GM12801 (cell line): Measurements from ENCODE around the gene ERBB4.

Experiments
- TF ChIP-seq, protein P1 (sequence below): IDR thresholded peaks from one replicate; pipeline ENCODE4 v1.5.1; 2011; ENCODE audit warnings: control low read depth; ENCODE audit not compliant: insufficient read length; ENCODE audit errors: extremely low read depth

The ERBB4 gene

DNA sequence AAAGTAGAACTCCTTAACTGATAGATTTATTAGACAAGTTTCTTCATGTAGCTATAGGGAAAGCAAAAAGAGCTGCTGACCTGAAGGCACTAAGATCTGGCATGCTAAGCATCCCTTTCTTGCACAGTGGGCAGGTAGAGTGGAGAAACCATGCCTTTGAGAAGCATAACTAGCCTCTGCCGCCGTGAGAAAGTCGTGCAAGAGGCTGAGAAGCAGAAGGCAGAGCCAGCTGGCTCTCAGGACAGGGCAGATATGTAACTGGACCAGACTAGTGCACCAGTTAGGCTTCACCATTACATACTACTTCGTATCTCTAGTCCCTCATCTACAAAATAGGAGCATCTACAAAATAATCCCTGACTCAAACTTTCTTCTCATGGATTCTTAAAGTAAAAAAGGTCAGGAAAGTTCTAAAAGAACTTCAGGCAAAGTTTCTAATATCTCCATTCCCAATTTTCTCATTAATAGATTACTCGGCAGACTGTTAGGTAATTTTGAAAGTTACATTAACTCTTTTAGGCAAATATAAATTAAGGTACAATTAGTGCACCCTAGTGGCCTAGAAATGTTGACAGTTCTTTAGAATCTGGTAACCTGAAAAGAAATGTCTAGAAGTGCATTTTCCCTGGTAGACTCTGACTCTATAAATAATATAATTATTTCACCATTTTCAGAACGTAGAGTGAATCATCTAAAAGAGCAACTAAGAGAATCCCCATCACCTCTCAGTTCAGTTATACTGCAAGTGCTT, 10.3 kb downstream of the ERBB4 start:
- TF ChIP-seq, protein P1, sequence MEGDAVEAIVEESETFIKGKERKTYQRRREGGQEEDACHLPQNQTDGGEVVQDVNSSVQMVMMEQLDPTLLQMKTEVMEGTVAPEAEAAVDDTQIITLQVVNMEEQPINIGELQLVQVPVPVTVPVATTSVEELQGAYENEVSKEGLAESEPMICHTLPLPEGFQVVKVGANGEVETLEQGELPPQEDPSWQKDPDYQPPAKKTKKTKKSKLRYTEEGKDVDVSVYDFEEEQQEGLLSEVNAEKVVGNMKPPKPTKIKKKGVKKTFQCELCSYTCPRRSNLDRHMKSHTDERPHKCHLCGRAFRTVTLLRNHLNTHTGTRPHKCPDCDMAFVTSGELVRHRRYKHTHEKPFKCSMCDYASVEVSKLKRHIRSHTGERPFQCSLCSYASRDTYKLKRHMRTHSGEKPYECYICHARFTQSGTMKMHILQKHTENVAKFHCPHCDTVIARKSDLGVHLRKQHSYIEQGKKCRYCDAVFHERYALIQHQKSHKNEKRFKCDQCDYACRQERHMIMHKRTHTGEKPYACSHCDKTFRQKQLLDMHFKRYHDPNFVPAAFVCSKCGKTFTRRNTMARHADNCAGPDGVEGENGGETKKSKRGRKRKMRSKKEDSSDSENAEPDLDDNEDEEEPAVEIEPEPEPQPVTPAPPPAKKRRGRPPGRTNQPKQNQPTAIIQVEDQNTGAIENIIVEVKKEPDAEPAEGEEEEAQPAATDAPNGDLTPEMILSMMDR = no peak

DNA sequence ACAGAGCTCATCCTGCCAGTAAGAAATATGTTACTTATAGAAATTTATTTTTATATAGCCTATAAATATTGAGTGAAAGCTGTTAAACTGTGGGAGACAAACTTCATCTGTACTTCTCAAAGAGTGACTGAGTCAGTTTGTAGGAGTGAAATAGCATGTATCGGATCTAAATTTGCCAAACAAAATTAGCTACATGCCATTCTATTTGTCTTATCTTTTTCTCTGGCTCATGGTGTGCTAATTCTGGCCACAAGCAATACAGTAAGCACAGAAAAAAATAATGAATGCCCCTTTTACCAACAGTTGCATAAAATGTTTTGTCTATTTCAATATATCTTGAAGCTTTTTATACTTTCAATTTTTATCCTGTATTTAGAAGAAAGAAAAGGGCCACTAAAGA, 12.5 kb downstream of the ERBB4 start:
- TF ChIP-seq, protein P1 = no peak

DNA sequence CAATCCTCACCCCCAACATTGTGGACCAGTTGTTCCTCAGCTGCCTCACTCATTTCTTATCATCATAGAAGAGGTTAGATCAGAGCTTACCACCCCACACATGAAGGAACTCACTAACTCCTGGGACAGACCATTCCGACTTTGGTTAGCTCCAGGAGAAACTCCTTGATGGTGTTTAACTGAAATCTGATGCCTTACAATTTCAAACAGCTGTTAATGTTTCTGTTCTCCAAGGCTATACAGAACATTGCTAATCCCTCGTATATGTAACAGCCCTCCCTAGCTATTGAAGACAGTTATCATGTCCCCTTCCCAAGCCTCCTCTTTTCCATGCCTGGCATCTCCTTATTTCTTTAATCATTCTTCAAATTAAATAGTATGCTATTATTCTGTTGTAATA, 14.8 kb downstream of the ERBB4 start:
- TF ChIP-seq, protein P1 = no peak

DNA sequence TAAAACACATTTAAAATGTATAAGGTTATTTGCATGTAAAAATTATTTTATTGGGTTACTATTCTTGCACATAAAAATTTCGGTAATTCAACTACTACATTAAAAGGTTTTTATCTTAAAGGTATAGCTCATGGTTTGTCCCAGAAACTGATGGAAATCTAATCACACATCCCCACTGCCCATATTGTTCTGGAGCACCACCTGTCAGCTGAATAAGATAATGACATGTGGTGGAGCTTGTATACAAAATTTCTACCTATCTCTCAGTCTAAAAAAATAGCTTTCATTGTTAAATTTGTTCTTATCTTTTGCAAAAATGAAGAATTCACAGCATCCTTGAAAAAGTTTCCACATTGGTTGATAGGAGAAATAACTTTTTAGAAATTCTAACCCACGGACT, 18.3 kb downstream of the ERBB4 start:
- TF ChIP-seq, protein P1 = no peak

DNA sequence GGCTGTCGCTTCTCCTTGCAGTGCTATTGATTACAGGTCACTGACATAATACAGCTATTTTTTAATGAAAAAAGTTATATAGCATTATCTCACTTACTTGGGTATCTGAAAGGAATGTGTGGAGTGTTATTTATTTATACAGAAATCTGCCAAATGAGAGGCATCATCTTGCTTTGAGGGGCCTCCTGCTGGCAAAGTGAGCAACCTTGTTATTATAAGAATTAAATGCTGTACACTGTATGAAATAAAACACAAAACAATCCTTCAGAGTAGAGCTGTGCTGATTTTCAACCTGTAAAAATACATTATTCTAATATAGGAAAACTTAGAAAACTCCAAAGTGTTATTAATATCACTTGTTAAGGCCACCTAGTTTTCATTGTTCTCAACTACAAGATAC, 20.9 kb downstream of the ERBB4 start:
- TF ChIP-seq, protein P1 = no peak

DNA sequence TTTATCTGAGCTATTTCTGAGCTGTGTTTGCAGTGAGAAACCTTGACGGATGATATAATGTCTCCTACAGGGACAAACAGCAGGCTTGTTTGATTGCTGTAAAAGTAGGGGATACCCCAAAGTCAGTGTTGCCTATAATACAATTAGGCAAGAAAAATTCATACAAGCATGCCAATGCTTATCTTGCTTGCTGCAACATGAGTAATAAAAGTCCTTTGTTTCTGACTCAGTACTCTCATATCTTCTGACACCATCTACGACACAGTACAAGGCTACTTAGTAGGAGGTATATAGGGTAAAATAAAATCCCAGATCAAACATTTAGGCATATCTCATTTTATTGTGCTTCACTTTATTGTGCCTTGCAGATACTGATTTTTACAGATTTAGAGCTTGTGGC, 33.0 kb downstream of the ERBB4 start:
- TF ChIP-seq, protein P1 = no peak

DNA sequence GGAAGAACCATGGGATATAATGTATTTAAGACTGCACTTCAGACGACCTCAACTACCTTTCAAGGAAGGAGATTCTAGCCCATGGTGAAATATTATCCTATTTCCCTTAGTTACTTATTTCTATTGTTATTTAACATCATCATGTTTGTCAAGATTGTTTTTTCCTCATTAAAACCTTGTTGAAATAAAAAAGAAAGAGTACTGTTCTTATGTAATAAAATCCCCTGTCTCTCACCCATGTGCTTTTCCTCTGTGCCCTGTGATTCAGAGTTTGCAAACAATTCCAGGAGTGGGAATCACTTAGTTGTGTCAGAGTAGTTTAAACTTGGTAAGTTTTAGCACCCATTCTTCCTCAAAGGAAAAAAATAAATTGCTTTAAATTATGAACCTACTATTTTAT, 43.6 kb downstream of the ERBB4 start:
- TF ChIP-seq, protein P1 = no peak
